ENCODE data around the gene MAP3K2. TPM values are rescaled to one million over a fixed set of nuclear protein-coding genes. Genes with fewer than 3 reads are reported as not detected.

MAP3K2 gene
- total RNA-seq, 1 donor from 2014 or later = 66.1 TPM

- Mint-ChIP-seq H3K4me1 (ENCODE audit: low read depth) (peaks cover 42% of the 10 kb centered on the region), H3K27me3 (ENCODE audit: insufficient read depth) (no peaks in the 10 kb centered on the region), H3K36me3 (ENCODE audit: low read depth) (peaks cover 19% of the 10 kb centered on the region), H3K4me3 (no peak overlapping the region), H3K9me3 (peaks cover 30% of the 10 kb centered on the region), H3K27ac (no peak overlapping the region)
- DNase-seq (ENCODE audit: low spot score) = no peak
- intact Hi-C loops (cut with micrococcal nuclease) = no loop called here
These were observed 10.5 kb downstream of the MAP3K2 start for GRCh38 chr2:127377262-127377661.

GRCh38 chr2:127376257-127376656 lies 11.5 kb downstream of the MAP3K2 start:
- Mint-ChIP-seq H3K36me3 (ENCODE audit: low read depth) (peaks cover 21% of the 10 kb centered on the region), H3K4me3 (no peak overlapping the region), H3K27me3 (ENCODE audit: insufficient read depth) (no peaks in the 10 kb centered on the region), H3K27ac (no peak overlapping the region), H3K9me3 (peaks cover 36% of the 10 kb centered on the region), H3K4me1 (ENCODE audit: low read depth) (peaks cover 36% of the 10 kb centered on the region)
- intact Hi-C loops (cut with micrococcal nuclease) = no loop called here
- no peak for DNase-seq (ENCODE audit: low spot score)

- Mint-ChIP-seq H3K27me3 (ENCODE audit: insufficient read depth) (no peaks in the 10 kb centered on the region), H3K36me3 (ENCODE audit: low read depth) (peaks cover 24% of the 10 kb centered on the region), H3K9me3 (peaks cover 42% of the 10 kb centered on the region)
These were observed 14.3 kb downstream of the MAP3K2 start for GRCh38 chr2:127373362-127374083.

GRCh38 chr2:127371037-127371436 lies 16.7 kb downstream of the MAP3K2 start:
- H3K27me3 Mint-ChIP-seq (ENCODE audit: insufficient read depth) = no peaks in the 10 kb centered on the region
- intact Hi-C loops (cut with micrococcal nuclease) = no loop called here
- H3K4me3 Mint-ChIP-seq = no peak overlapping the region
- no peak overlapping the region for H3K27ac Mint-ChIP-seq
- no peak for DNase-seq (ENCODE audit: low spot score)
- H3K36me3 Mint-ChIP-seq (ENCODE audit: low read depth) = peaks cover 22% of the 10 kb centered on the region
- H3K4me1 Mint-ChIP-seq (ENCODE audit: low read depth) = peaks cover 11% of the 10 kb centered on the region
- H3K9me3 Mint-ChIP-seq = peaks cover 39% of the 10 kb centered on the region

More at GRCh38 chr2:127373362-127374083, 14.3 kb downstream of the MAP3K2 start:
- no peak for DNase-seq (ENCODE audit: low spot score)
- no peak overlapping the region for H3K4me3 Mint-ChIP-seq
- intact Hi-C loops (cut with micrococcal nuclease) = no loop called here
- no peak overlapping the region for H3K27ac Mint-ChIP-seq
- H3K4me1 Mint-ChIP-seq (ENCODE audit: low read depth) = peaks cover 20% of the 10 kb centered on the region

- H3K4me1 Mint-ChIP-seq (ENCODE audit: low read depth) = peaks cover 21% of the 10 kb centered on the region
- intact Hi-C loops (cut with micrococcal nuclease) = no loop called here
These were observed 17.8 kb downstream of the MAP3K2 start for GRCh38 chr2:127370010-127370409.

GRCh38 chr2:127365211-127365643 lies 22.5 kb downstream of the MAP3K2 start:
- Mint-ChIP-seq H3K27me3 (ENCODE audit: insufficient read depth) (no peaks in the 10 kb centered on the region), H3K9me3 (no peaks in the 10 kb centered on the region), H3K36me3 (ENCODE audit: low read depth) (peaks cover 2% of the 10 kb centered on the region), H3K4me1 (ENCODE audit: low read depth) (peaks cover 37% of the 10 kb centered on the region), H3K27ac (peak overlapping the region; percentile 20), H3K4me3 (no peak overlapping the region)
- intact Hi-C loops (cut with micrococcal nuclease) = no loop called here
- no peak for DNase-seq (ENCODE audit: low spot score)

More at GRCh38 chr2:127370010-127370409, 17.8 kb downstream of the MAP3K2 start:
- no peak for DNase-seq (ENCODE audit: low spot score)
- H3K36me3 Mint-ChIP-seq (ENCODE audit: low read depth) = peaks cover 17% of the 10 kb centered on the region
- peaks cover 34% of the 10 kb centered on the region for H3K9me3 Mint-ChIP-seq
- no peak overlapping the region for H3K27ac Mint-ChIP-seq
- H3K27me3 Mint-ChIP-seq (ENCODE audit: insufficient read depth) = no peaks in the 10 kb centered on the region
- H3K4me3 Mint-ChIP-seq = no peak overlapping the region

- intact Hi-C loops (cut with micrococcal nuclease) = no loop called here
- Mint-ChIP-seq H3K9me3 (no peaks in the 10 kb centered on the region), H3K4me3 (no peak overlapping the region), H3K27me3 (ENCODE audit: insufficient read depth) (no peaks in the 10 kb centered on the region), H3K4me1 (ENCODE audit: low read depth) (peaks cover 39% of the 10 kb centered on the region), H3K27ac (no peak overlapping the region), H3K36me3 (ENCODE audit: low read depth) (no peaks in the 10 kb centered on the region)
- DNase-seq (ENCODE audit: low spot score) = no peak
These were observed 24.8 kb downstream of the MAP3K2 start for GRCh38 chr2:127362971-127363370.

GRCh38 chr2:127361929-127362885 lies 25.6 kb downstream of the MAP3K2 start:
- Mint-ChIP-seq H3K27ac (no peak overlapping the region), H3K27me3 (ENCODE audit: insufficient read depth) (no peaks in the 10 kb centered on the region), H3K9me3 (no peaks in the 10 kb centered on the region), H3K36me3 (ENCODE audit: low read depth) (no peaks in the 10 kb centered on the region), H3K4me1 (ENCODE audit: low read depth) (peaks cover 39% of the 10 kb centered on the region), H3K4me3 (no peak overlapping the region)
- DNase-seq (ENCODE audit: low spot score) = no peak
- intact Hi-C loops (cut with micrococcal nuclease) = no loop called here

GRCh38 chr2:127360242-127360641 lies 27.5 kb downstream of the MAP3K2 start:
- intact Hi-C loops (cut with micrococcal nuclease) = no loop called here
- Mint-ChIP-seq H3K9me3 (no peaks in the 10 kb centered on the region), H3K4me1 (ENCODE audit: low read depth) (peaks cover 35% of the 10 kb centered on the region), H3K36me3 (ENCODE audit: low read depth) (peaks cover 3% of the 10 kb centered on the region), H3K27me3 (ENCODE audit: insufficient read depth) (no peaks in the 10 kb centered on the region), H3K27ac (no peak overlapping the region), H3K4me3 (no peak overlapping the region)
- no peak for DNase-seq (ENCODE audit: low spot score)

GRCh38 chr2:127359520-127359919 lies 28.3 kb downstream of the MAP3K2 start:
- DNase-seq (ENCODE audit: low spot score) = no peak
- Mint-ChIP-seq H3K36me3 (ENCODE audit: low read depth) (peaks cover 3% of the 10 kb centered on the region), H3K27ac (no peak overlapping the region), H3K27me3 (ENCODE audit: insufficient read depth) (no peaks in the 10 kb centered on the region), H3K4me3 (no peak overlapping the region), H3K9me3 (no peaks in the 10 kb centered on the region), H3K4me1 (ENCODE audit: low read depth) (peaks cover 37% of the 10 kb centered on the region)
- intact Hi-C loops (cut with micrococcal nuclease) = no loop called here

- Mint-ChIP-seq H3K4me1 (ENCODE audit: low read depth) (peaks cover 34% of the 10 kb centered on the region), H3K27me3 (ENCODE audit: insufficient read depth) (no peaks in the 10 kb centered on the region), H3K27ac (no peak overlapping the region), H3K9me3 (no peaks in the 10 kb centered on the region), H3K4me3 (no peak overlapping the region), H3K36me3 (ENCODE audit: low read depth) (peaks cover 3% of the 10 kb centered on the region)
- no peak for DNase-seq (ENCODE audit: low spot score)
- intact Hi-C loops (cut with micrococcal nuclease) = no loop called here
These were observed 28.8 kb downstream of the MAP3K2 start for GRCh38 chr2:127358971-127359370.

- Mint-ChIP-seq H3K9me3 (no peaks in the 10 kb centered on the region), H3K27ac (no peak overlapping the region), H3K4me3 (no peak overlapping the region), H3K27me3 (ENCODE audit: insufficient read depth) (no peaks in the 10 kb centered on the region), H3K4me1 (ENCODE audit: low read depth) (peaks cover 27% of the 10 kb centered on the region), H3K36me3 (ENCODE audit: low read depth) (peaks cover 3% of the 10 kb centered on the region)
- no peak for DNase-seq (ENCODE audit: low spot score)
- intact Hi-C loops (cut with micrococcal nuclease) = no loop called here
These were observed 29.7 kb downstream of the MAP3K2 start for GRCh38 chr2:127358044-127358443.

GRCh38 chr2:127357591-127357990 lies 30.2 kb downstream of the MAP3K2 start:
- intact Hi-C loops (cut with micrococcal nuclease) = no loop called here

More at GRCh38 chr2:127357591-127357990, 30.2 kb downstream of the MAP3K2 start:
- Mint-ChIP-seq H3K4me1 (ENCODE audit: low read depth) (peaks cover 26% of the 10 kb centered on the region), H3K27me3 (ENCODE audit: insufficient read depth) (no peaks in the 10 kb centered on the region), H3K4me3 (no peak overlapping the region), H3K36me3 (ENCODE audit: low read depth) (peaks cover 3% of the 10 kb centered on the region), H3K9me3 (no peaks in the 10 kb centered on the region), H3K27ac (no peak overlapping the region)
- no peak for DNase-seq (ENCODE audit: low spot score)
